Activated CD4-positive, alpha-beta memory T cell treated with anti-CD3 and anti-CD28 coated beads, Interleukin-2, amount 10 ng/mL, durations not matched to agents 7 days and 5 days (primary cell): ENCODE results near the gene NAA38. TPM values are rescaled to one million over a fixed set of nuclear protein-coding genes. Genes with fewer than 3 reads are reported as not detected.

Experiments
- CTCF ChIA-PET: fragments of 350-600 bp; sonication (Branson Sonifier 250); formaldehyde crosslinking; loops from one replicate; lab custom pipeline; 2021; ENCODE audit warnings: antibody characterized with exemption, inconsistent platforms; lab: Charles Lee
- POLR2A ChIA-PET: fragments of 350-600 bp; sonication (Branson Sonifier 250); formaldehyde crosslinking; loops from one replicate; lab custom pipeline; 2021; ENCODE audit warnings: antibody characterized with exemption; lab: Charles Lee
- DNase-seq: peaks from one replicate; pipeline ENCODE4 v3.0.0-alpha.2; 2020
- H3K27ac Mint-ChIP-seq: one replicate; pipeline ENCODE4 v1.8.0; 2021; ENCODE audit warnings: mild to moderate bottlenecking, mixed read lengths
- H3K27me3 Mint-ChIP-seq: one replicate; pipeline ENCODE4 v1.8.0; 2021; ENCODE audit warnings: mixed read lengths
- H3K36me3 Mint-ChIP-seq: one replicate; pipeline ENCODE4 v1.8.0; 2021; ENCODE audit warnings: low read depth, mixed read lengths
- H3K4me1 Mint-ChIP-seq: one replicate; pipeline ENCODE4 v1.8.0; 2021; ENCODE audit warnings: mixed read lengths
- H3K4me3 Mint-ChIP-seq: one replicate; pipeline ENCODE4 v1.8.0; 2021; ENCODE audit warnings: mild to moderate bottlenecking, mixed read lengths
- H3K9me3 Mint-ChIP-seq: one replicate; pipeline ENCODE4 v1.8.0; 2021; ENCODE audit warnings: mixed read lengths
- total RNA-seq, 2 experiments: library from RNA; stranded (reverse); gene quantifications; one replicate each; pipeline ENCODE4 v1.2.3, GENCODE V29; 2021

The NAA38 gene
- total RNA-seq, 2 experiments from 2014 or later: 69.8 to 76.9 TPM

- Mint-ChIP-seq H3K4me1 (peaks cover 57% of the 10 kb centered on the region), H3K27me3 (no peaks in the 10 kb centered on the region), H3K27ac (peak overlapping the region; percentile 86), H3K4me3 (peak overlapping the region; percentile 97), H3K36me3 (peaks cover 15% of the 10 kb centered on the region), H3K9me3 (no peaks in the 10 kb centered on the region)
- ChIA-PET CTCF (interaction anchor here (0.6 to 4.2 kb wide), 5 partner anchors 9 to 278 kb away, joined by 3 to 18 read pairs (median 4); partner anchors contain the start of gene NAA38), POLR2A (interaction anchor here (1.0 to 5.2 kb wide), 6 partner anchors 10 to 512 kb away, joined by 3 to 38 read pairs (median 4); partner anchors contain the start of genes CYB5D1, NAA38, NEURL4 and TP53)
- peak; percentile 80 for DNase-seq
These were observed 15.9 kb downstream of the NAA38 start for GRCh38 chr17:7841396-7841914.

GRCh38 chr17:7840875-7841274, 16.5 kb downstream of the NAA38 start:
- Mint-ChIP-seq H3K36me3 (peaks cover 15% of the 10 kb centered on the region), H3K9me3 (no peaks in the 10 kb centered on the region), H3K4me1 (peaks cover 63% of the 10 kb centered on the region), H3K4me3 (peak overlapping the region; percentile 97), H3K27me3 (no peaks in the 10 kb centered on the region), H3K27ac (peak overlapping the region; percentile 86)
- no peak for DNase-seq
- CTCF ChIA-PET: interaction anchor here (0.6 to 4.2 kb wide), 5 partner anchors 10 to 154 kb away, joined by 3 to 18 read pairs (median 4); partner anchors contain the start of genes NAA38 and TP53
- POLR2A ChIA-PET: interaction anchor here (1.2 to 3.6 kb wide), 3 partner anchors 10 to 16 kb away, joined by 3 to 24 read pairs (median 6); partner anchors contain the start of genes CYB5D1 and NAA38

- ChIA-PET POLR2A (interaction anchor here (1.2 to 3.6 kb wide), 3 partner anchors 11 to 16 kb away, joined by 3 to 24 read pairs (median 6); partner anchors contain the start of genes CYB5D1 and NAA38), CTCF (interaction anchor here (0.8 to 4.2 kb wide), 3 partner anchors 10 to 153 kb away, joined by 3 to 18 read pairs (median 14); partner anchors contain the start of genes NAA38 and TP53)
- Mint-ChIP-seq H3K4me1 (peaks cover 60% of the 10 kb centered on the region), H3K27ac (no peak overlapping the region), H3K4me3 (peak overlapping the region; percentile 97), H3K36me3 (peaks cover 15% of the 10 kb centered on the region), H3K9me3 (no peaks in the 10 kb centered on the region), H3K27me3 (no peaks in the 10 kb centered on the region)
- no peak for DNase-seq
These were observed 16.9 kb downstream of the NAA38 start for GRCh38 chr17:7840441-7840840.

GRCh38 chr17:7839876-7840261, 17.5 kb downstream of the NAA38 start:
- ChIA-PET POLR2A (no interaction called here), CTCF (interaction anchor here (3.2 to 4.2 kb wide), 2 partner anchors 11 to 17 kb away, joined by 14 to 18 read pairs; partner anchors contain the start of gene NAA38)
- Mint-ChIP-seq H3K27me3 (no peaks in the 10 kb centered on the region), H3K27ac (no peak overlapping the region), H3K36me3 (peaks cover 15% of the 10 kb centered on the region), H3K4me1 (peaks cover 57% of the 10 kb centered on the region), H3K4me3 (no peak overlapping the region), H3K9me3 (no peaks in the 10 kb centered on the region)
- no peak for DNase-seq

- Mint-ChIP-seq H3K27ac (no peak overlapping the region), H3K36me3 (peaks cover 15% of the 10 kb centered on the region), H3K4me1 (peaks cover 56% of the 10 kb centered on the region), H3K9me3 (no peaks in the 10 kb centered on the region), H3K4me3 (no peak overlapping the region), H3K27me3 (no peaks in the 10 kb centered on the region)
- POLR2A ChIA-PET: interaction anchor here (6.4 kb wide), 1 partner anchor 11 kb away, joined by 30 read pairs; no protein-coding TSS in a partner anchor
- DNase-seq: no peak
- CTCF ChIA-PET: interaction anchor here (0.8 to 0.9 kb wide), 2 partner anchors 14 to 18 kb away, joined by 3 read pairs; partner anchors contain the start of gene NAA38
These were observed 18.0 kb downstream of the NAA38 start for GRCh38 chr17:7839190-7839875.

- peaks cover 63% of the 10 kb centered on the region for H3K4me1 Mint-ChIP-seq
- CTCF ChIA-PET: interaction anchor here (0.8 to 0.9 kb wide), 2 partner anchors 13 to 19 kb away, joined by 3 read pairs; partner anchors contain the start of gene NAA38
These were observed 19.0 kb downstream of the NAA38 start for GRCh38 chr17:7838090-7839075.

GRCh38 chr17:7837408-7838088, 19.8 kb downstream of the NAA38 start:
- DNase-seq: no peak
- ChIA-PET CTCF (interaction anchor here (0.9 to 1.3 kb wide), 4 partner anchors 14 to 153 kb away, joined by 3 to 6 read pairs (median 3); no protein-coding TSS in a partner anchor), POLR2A (interaction anchor here (0.5 to 6.4 kb wide), 6 partner anchors 11 to 336 kb away, joined by 3 to 30 read pairs (median 3); no protein-coding TSS in a partner anchor)
- H3K27me3 Mint-ChIP-seq: peaks cover 8% of the 10 kb centered on the region
- H3K9me3 Mint-ChIP-seq: no peaks in the 10 kb centered on the region
- H3K36me3 Mint-ChIP-seq: peaks cover 8% of the 10 kb centered on the region
- H3K4me3 Mint-ChIP-seq: peak overlapping the region; percentile 95
- H3K27ac Mint-ChIP-seq: peak overlapping the region; percentile 22
- H3K4me1 Mint-ChIP-seq: peaks cover 65% of the 10 kb centered on the region

More at GRCh38 chr17:7838090-7839075, 19.0 kb downstream of the NAA38 start:
- POLR2A ChIA-PET: interaction anchor here (0.5 to 6.4 kb wide), 4 partner anchors 10 to 335 kb away, joined by 3 to 30 read pairs (median 4); no protein-coding TSS in a partner anchor
- H3K36me3 Mint-ChIP-seq: peaks cover 12% of the 10 kb centered on the region
- H3K9me3 Mint-ChIP-seq: no peaks in the 10 kb centered on the region
- DNase-seq: no peak
- peak overlapping the region; percentile 45 for H3K27ac Mint-ChIP-seq
- H3K27me3 Mint-ChIP-seq: peaks cover 4% of the 10 kb centered on the region
- peak overlapping the region; percentile 95 for H3K4me3 Mint-ChIP-seq

GRCh38 chr17:7836596-7837407, 20.6 kb downstream of the NAA38 start:
- DNase-seq: peak; percentile 56
- ChIA-PET CTCF (interaction anchor here (0.9 to 3.4 kb wide), 5 partner anchors 14 to 153 kb away, joined by 3 to 24 read pairs (median 3); partner anchors contain the start of gene NAA38), POLR2A (interaction anchor here (0.8 to 6.4 kb wide), 6 partner anchors 8 to 150 kb away, joined by 3 to 30 read pairs (median 6); partner anchors contain the start of gene TP53)
- H3K36me3 Mint-ChIP-seq: peaks cover 8% of the 10 kb centered on the region
- no peaks in the 10 kb centered on the region for H3K9me3 Mint-ChIP-seq
- peak overlapping the region; percentile 59 for H3K27ac Mint-ChIP-seq
- H3K27me3 Mint-ChIP-seq: peaks cover 9% of the 10 kb centered on the region
- peaks cover 65% of the 10 kb centered on the region for H3K4me1 Mint-ChIP-seq
- peak overlapping the region; percentile 95 for H3K4me3 Mint-ChIP-seq

GRCh38 chr17:7835814-7836595, 21.4 kb downstream of the NAA38 start:
- POLR2A ChIA-PET: interaction anchor here (1.0 to 6.4 kb wide), 11 partner anchors 7 to 154 kb away, joined by 3 to 30 read pairs (median 7); partner anchors contain the start of genes CNTROB, CYB5D1, NAA38 and RNF227
- peak; percentile 32 for DNase-seq
- peaks cover 60% of the 10 kb centered on the region for H3K4me1 Mint-ChIP-seq
- CTCF ChIA-PET: interaction anchor here (0.9 to 4.4 kb wide), 19 partner anchors 9 to 225 kb away, joined by 3 to 34 read pairs (median 5); partner anchors contain the start of genes KCNAB3, NAA38, RNF227 and TP53
- H3K27me3 Mint-ChIP-seq: peaks cover 14% of the 10 kb centered on the region
- H3K36me3 Mint-ChIP-seq: peaks cover 4% of the 10 kb centered on the region
- H3K4me3 Mint-ChIP-seq: peak overlapping the region; percentile 95
- peak overlapping the region; percentile 59 for H3K27ac Mint-ChIP-seq
- no peaks in the 10 kb centered on the region for H3K9me3 Mint-ChIP-seq
